Measurements from ENCODE around the gene DOHH.

DNA sequence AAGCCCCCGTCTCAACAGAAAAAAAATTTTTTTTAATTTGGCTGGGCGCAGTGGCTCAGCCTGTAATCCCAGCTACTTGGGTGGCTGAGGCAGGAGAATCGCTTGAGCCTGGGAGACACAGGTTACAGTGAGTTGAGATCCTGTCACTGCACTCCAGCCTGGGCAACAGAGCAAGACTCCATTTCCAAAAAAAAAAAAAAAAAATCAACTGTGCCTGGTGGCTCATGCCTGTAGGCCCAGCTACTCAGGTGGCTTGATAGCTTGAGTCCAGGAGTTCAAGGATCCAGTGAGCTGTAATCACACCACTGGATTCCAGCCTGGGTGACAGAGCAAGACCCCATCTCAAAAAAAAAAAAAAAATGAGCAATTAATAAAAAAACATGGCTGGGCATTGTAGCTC is 1.3 kb upstream of the DOHH start:
- TF ChIP-seq, protein P1, sequence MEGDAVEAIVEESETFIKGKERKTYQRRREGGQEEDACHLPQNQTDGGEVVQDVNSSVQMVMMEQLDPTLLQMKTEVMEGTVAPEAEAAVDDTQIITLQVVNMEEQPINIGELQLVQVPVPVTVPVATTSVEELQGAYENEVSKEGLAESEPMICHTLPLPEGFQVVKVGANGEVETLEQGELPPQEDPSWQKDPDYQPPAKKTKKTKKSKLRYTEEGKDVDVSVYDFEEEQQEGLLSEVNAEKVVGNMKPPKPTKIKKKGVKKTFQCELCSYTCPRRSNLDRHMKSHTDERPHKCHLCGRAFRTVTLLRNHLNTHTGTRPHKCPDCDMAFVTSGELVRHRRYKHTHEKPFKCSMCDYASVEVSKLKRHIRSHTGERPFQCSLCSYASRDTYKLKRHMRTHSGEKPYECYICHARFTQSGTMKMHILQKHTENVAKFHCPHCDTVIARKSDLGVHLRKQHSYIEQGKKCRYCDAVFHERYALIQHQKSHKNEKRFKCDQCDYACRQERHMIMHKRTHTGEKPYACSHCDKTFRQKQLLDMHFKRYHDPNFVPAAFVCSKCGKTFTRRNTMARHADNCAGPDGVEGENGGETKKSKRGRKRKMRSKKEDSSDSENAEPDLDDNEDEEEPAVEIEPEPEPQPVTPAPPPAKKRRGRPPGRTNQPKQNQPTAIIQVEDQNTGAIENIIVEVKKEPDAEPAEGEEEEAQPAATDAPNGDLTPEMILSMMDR (IDR thresholded peaks at IDR 0.05): no peak
- TF ChIP-seq POLR2A (IDR thresholded peaks at IDR 0.05) (no peak), POLR2AphosphoS5 (IDR thresholded peaks at IDR 0.05) (no peak)

Measured in prostate gland (tissue), 2 donors.